C4-2B (cell line): Measurements from ENCODE around the gene VPS13C.
"Not testable (repeated sequence)": the region's sequence is repeated elsewhere in the genome, so short reads cannot be mapped to it uniquely, and the experiment has no call there.

Source experiments
- CTCF ChIP-seq: fragments of 450-650 bp; conservative IDR thresholded peaks from 2 replicates; pipeline ENCODE4 v1.5.1; 2017; ENCODE audit warnings: mild to moderate bottlenecking
- ZFX ChIP-seq: fragments of 450-650 bp; IDR thresholded peaks from 2 replicates; pipeline ENCODE4 v1.6.1; 2017

GRCh38 chr15:62048254-62048653 is 12.0 kb downstream of the VPS13C start:
- TF ChIP-seq CTCF, ZFX: not testable (repeated sequence)
